Tibial artery (tissue), 4 donors: ENCODE data around the gene RBX1.
"Not testable (repeated sequence)": the region's sequence is repeated elsewhere in the genome, so short reads cannot be mapped to it uniquely, and the experiment has no call there.

Experiments used
- DNase-seq, 2 donors: peaks; one replicate each; pipeline ENCODE4 v3.0.0-alpha.2; 2019
- H3K27ac ChIP-seq, 2 donors: fragments of 200-600 bp; sonication (generic) in 1 of 2; 1 replicate in 1 of 2; 2 replicates in 1 of 2; pipeline ENCODE4 v1.5.1; 2018 to 2019; ENCODE audit warnings: mild to moderate bottlenecking in 1 of 2
- H3K27me3 ChIP-seq, 2 donors: fragments of 200-600 bp; sonication (generic) in 1 of 2; one replicate each; pipeline versions ENCODE4 v1.5.1 to v1.6.0; 2016 to 2019
- H3K36me3 ChIP-seq, 3 donors: fragments of 200-600 bp; sonication (generic) in 2 of 3; one replicate each; pipeline ENCODE4 v1.5.1; 2016 to 2019; ENCODE audit warnings: mild to moderate bottlenecking in 2 of 3
- H3K4me1 ChIP-seq, 4 donors: fragments of 200-600 bp; sonication (generic) in 2 of 4; 1 replicate in 3 of 4; 2 replicates in 1 of 4; pipeline ENCODE4 v1.5.1; 2016 to 2019
- H3K4me3 ChIP-seq, 2 donors: fragments of 200-600 bp; sonication (generic) in 1 of 2; 1 replicate in 1 of 2; 2 replicates in 1 of 2; pipeline ENCODE4 v1.5.1; 2018 to 2019; ENCODE audit warnings: mild to moderate bottlenecking in 2 of 2
- H3K9me3 ChIP-seq, 3 donors: fragments of 200-600 bp; sonication (generic) in 1 of 3; one replicate each; pipeline ENCODE4 v1.5.1; 2016 to 2019
- CTCF ChIP-seq, 2 experiments: fragments of 200-600 bp in 1 of 2; fragments of 450-650 bp in 1 of 2; IDR thresholded peaks; one replicate each; pipeline ENCODE4 v1.5.1; 2017 to 2019; ENCODE audit warnings: antibody characterized with exemption in 2 of 2, mild to moderate bottlenecking in 1 of 2, moderate library complexity in 1 of 2
- intact Hi-C: fragments of 100-400 bp; cut with DNase I; formaldehyde crosslinking; loops from one replicate; pipeline ENCODE4 v1.15.0; 2023; ENCODE audit warnings: low total_unique reads

The RBX1 gene

GRCh38 chr22:40950962-40951794, at the start of gene RBX1:
Gene RBX1, plus strand, starts transcription at chr22:40951378. Its CDS starts 21 bp downstream, at chr22:40951399.
- Histone ChIP-seq H3K4me1 (peaks cover 0 to 20% (median 7%) of the 10 kb centered on the region in 4 donors), H3K36me3 (peaks cover 0 to 28% (median 8%) of the 10 kb centered on the region in 3 donors), H3K4me3 (peak within 1 kb of the TSS; percentile 73 to 85), H3K27ac (peak within 1 kb of the TSS; percentile 94 to 98), H3K27me3 (no peaks in the 10 kb centered on the region), H3K9me3 (no peaks in the 10 kb centered on the region)
- intact Hi-C loops, result loop anchor here (1.0 to 2.0 kb wide), 2 partner anchors 70 to 140 kb away; no protein-coding TSS in a partner anchor
- TF ChIP-seq CTCF (IDR thresholded peaks at IDR 0.05), result no peak
- peak; percentile 98 to 99 for DNase-seq

DNA sequence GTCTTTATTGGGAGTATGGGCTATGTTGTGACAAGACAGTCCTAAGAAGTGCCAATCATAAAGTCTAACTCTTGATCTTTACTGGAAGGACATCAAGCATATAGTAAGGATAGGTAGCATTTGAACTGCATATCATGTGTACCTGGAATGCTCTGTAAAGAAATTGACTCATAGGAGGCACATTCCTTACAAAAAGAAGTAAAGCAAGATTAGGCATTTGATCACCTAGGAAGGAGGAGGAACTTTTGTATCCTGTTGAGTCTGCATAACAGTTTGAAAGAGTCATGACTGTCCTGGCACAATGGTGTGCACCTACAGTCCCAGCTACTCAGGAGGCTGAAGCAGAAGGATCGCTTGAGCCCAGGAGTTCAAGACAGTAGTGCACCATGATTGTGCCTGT, 47.1 kb upstream of the RBX1 start:
- H3K9me3 ChIP-seq, result no peaks in the 10 kb centered on the region
- no peak for DNase-seq
- H3K36me3 ChIP-seq, result peaks cover 10 to 58% (median 24%) of the 10 kb centered on the region in 3 donors
- no peak for TF ChIP-seq CTCF (IDR thresholded peaks at IDR 0.05)
- intact Hi-C loops, result no loop called here
- no peak overlapping the region for H3K4me3 ChIP-seq
- no peak overlapping the region for H3K27ac ChIP-seq
- no peaks in the 10 kb centered on the region for H3K27me3 ChIP-seq
- H3K4me1 ChIP-seq, result no peaks in the 10 kb centered on the region

- TF ChIP-seq CTCF (IDR thresholded peaks at IDR 0.05), result no peak
- Histone ChIP-seq H3K4me3 (no peak overlapping the region), H3K36me3 (peaks cover 26 to 82% (median 40%) of the 10 kb centered on the region in 3 donors), H3K27me3 (no peaks in the 10 kb centered on the region), H3K4me1 (no peaks in the 10 kb centered on the region), H3K27ac (no peak overlapping the region), H3K9me3 (no peaks in the 10 kb centered on the region)
- DNase-seq, result no peak
- intact Hi-C loops, result no loop called here
These were observed 42.3 kb upstream of the RBX1 start for GRCh38 chr22:40908895-40909294.

DNA sequence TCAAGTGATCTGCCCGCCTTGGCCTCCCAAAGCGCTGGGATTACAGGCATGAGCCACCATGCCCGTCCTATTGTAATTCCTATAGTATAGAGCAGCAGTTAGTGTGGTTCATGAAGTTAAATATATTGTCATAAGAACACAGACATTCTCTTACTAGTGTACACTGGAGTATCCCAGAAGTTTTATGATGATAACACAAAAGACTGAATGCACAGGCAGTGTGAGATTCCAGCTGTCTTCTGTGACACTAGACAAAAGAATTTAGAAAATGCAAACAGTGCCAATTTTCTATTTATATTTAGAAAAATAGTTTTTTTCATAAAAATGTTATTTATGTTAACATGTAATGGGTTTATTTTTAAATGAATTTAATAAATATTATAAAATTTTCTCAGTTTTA, 39.4 kb upstream of the RBX1 start:
- Histone ChIP-seq H3K4me3 (no peak overlapping the region), H3K4me1 (no peaks in the 10 kb centered on the region), H3K9me3 (no peaks in the 10 kb centered on the region), H3K27me3 (no peaks in the 10 kb centered on the region), H3K36me3 (peaks cover 31 to 88% (median 35%) of the 10 kb centered on the region in 3 donors), H3K27ac (no peak overlapping the region)
- TF ChIP-seq CTCF (IDR thresholded peaks at IDR 0.05), result no peak
- DNase-seq, result no peak
- intact Hi-C loops, result no loop called here

DNA sequence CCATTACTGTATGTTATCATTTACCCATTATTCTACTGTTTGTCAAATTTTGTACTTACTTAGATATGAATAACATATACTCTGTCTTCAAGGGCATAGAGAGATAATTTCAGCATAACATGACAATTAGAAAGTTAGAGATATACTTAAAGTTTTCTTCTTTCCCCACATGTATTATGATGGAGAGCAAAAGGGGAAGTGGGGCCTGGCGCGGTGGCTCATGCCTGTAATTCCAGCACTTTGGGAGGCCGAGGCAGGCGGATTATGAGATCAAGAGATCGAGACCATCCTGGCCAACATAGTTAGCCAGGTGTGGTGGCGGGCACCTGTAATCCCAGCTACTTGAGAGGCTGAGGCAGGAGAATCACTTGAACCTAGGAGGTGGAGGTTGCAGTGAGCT, 38.2 kb upstream of the RBX1 start:
- DNase-seq, H3K27ac ChIP-seq, H3K4me1 ChIP-seq, H3K4me3 ChIP-seq, intact Hi-C loops, H3K9me3 ChIP-seq, H3K27me3 ChIP-seq: not testable (repeated sequence)
- H3K36me3 ChIP-seq, result peaks cover 30 to 88% (median 34%) of the 10 kb centered on the region in 3 donors

GRCh38 chr22:40919446-40919845, 31.7 kb upstream of the RBX1 start:
- no peak overlapping the region for H3K4me3 ChIP-seq
- peaks cover 0 to 24% (median 4%) of the 10 kb centered on the region in 4 donors for H3K4me1 ChIP-seq
- no peak for TF ChIP-seq CTCF (IDR thresholded peaks at IDR 0.05)
- peak overlapping the region; percentile 61 for H3K27ac ChIP-seq
- H3K9me3 ChIP-seq, result no peaks in the 10 kb centered on the region
- intact Hi-C loops, result no loop called here
- DNase-seq, result no peak
- peaks cover 13 to 74% (median 16%) of the 10 kb centered on the region in 3 donors for H3K36me3 ChIP-seq
- no peaks in the 10 kb centered on the region for H3K27me3 ChIP-seq
